Hepatocyte (in vitro differentiated cells): ENCODE results near the gene TLR10. TPM values are rescaled to one million over a fixed set of nuclear protein-coding genes. Genes with fewer than 3 reads are reported as not detected.

Experiments used
- DNase-seq: peaks from one replicate; pipeline ENCODE4 v3.0.0-alpha.2; 2016; ENCODE audit warnings: low spot score
- H2AFZ ChIP-seq: fragments of 200-600 bp; sonication (generic); 2 replicates; pipeline ENCODE4 v1.6.0; 2016; ENCODE audit warnings: antibody characterized with exemption, mild to moderate bottlenecking
- H3K27ac ChIP-seq: fragments of 200-600 bp; sonication (generic); 2 replicates; pipeline ENCODE4 v1.5.1; 2016; ENCODE audit warnings: mild to moderate bottlenecking
- H3K27me3 ChIP-seq: fragments of 200-600 bp; sonication (generic); 2 replicates; pipeline ENCODE4 v1.6.1; 2016
- H3K36me3 ChIP-seq: fragments of 200-600 bp; sonication (generic); replicated peaks from 2 replicates; pipeline ENCODE4 v1.5.1; 2016; ENCODE audit warnings: low read depth; ENCODE audit not compliant: insufficient read depth
- H3K4me1 ChIP-seq: fragments of 200-600 bp; sonication (generic); 2 replicates; pipeline ENCODE4 v1.5.1; 2016; ENCODE audit warnings: mild to moderate bottlenecking, moderate library complexity; ENCODE audit not compliant: insufficient read depth
- H3K4me2 ChIP-seq: fragments of 200-600 bp; sonication (generic); 2 replicates; pipeline ENCODE4 v1.6.0; 2016
- H3K4me3 ChIP-seq: fragments of 200-600 bp; sonication (generic); 2 replicates; pipeline ENCODE4 v1.5.1; 2016; ENCODE audit warnings: mild to moderate bottlenecking
- H3K79me2 ChIP-seq: fragments of 200-600 bp; sonication (generic); 2 replicates; pipeline ENCODE4 v1.6.0; 2017; ENCODE audit warnings: mild to moderate bottlenecking
- H3K9me2 ChIP-seq: fragments of 200-600 bp; sonication (generic); replicated peaks from 2 replicates; pipeline ENCODE4 v1.6.0; 2017; ENCODE audit warnings: mild to moderate bottlenecking; ENCODE audit not compliant: insufficient read depth
- H3K9me3 ChIP-seq: fragments of 200-600 bp; sonication (generic); 2 replicates; pipeline ENCODE4 v1.5.1; 2016; ENCODE audit warnings: low read depth, mild to moderate bottlenecking
- H4K20me1 ChIP-seq: fragments of 200-600 bp; sonication (generic); 2 replicates; pipeline ENCODE4 v1.6.0; 2016; ENCODE audit warnings: mild to moderate bottlenecking; ENCODE audit not compliant: insufficient read depth, poor library complexity, severe bottlenecking
- EZH2 ChIP-seq: fragments of 200-600 bp; sonication (generic); IDR thresholded peaks from 2 replicates; pipeline ENCODE4 v1.6.1; 2016; ENCODE audit warnings: antibody characterized with exemption, mild to moderate bottlenecking, borderline replicate concordance
- EZH2phosphoT487 ChIP-seq: fragments of 200-600 bp; sonication (generic); IDR thresholded peaks from one replicate; pipeline ENCODE4 v1.6.1; 2018; ENCODE audit warnings: antibody characterized with exemption, mild to moderate bottlenecking, low read depth, moderate library complexity; ENCODE audit not compliant: unreplicated experiment, severe bottlenecking
- WGBS: methylation state at CpG from one replicate; pipeline ENCODE4 v1.1.6; 2016; ENCODE audit warnings: low lambda C conversion rate; ENCODE audit errors: missing lambda C conversion rate; 5-methylcytosine and 5-hydroxymethylcytosine counted together
- polyA plus RNA-seq: library from polyadenylated mRNA; unstranded; fragments of >200 nt; fragmentation: Nextera tagmentation; extraction: Ambion mirVana; gene quantifications from 2 replicates; pipeline ENCODE4 v1.2.1, GENCODE V29; 2016
- small RNA-seq: library from RNA; depleted of rRNA; stranded (forward); fragments of <200 nt; gene quantifications from one replicate; pipeline ENCODE3, GENCODE V24; 2014
- total RNA-seq: library from RNA; depleted of rRNA; stranded (reverse); fragments of >200 nt; gene quantifications from 2 replicates; pipeline ENCODE4 v1.2.3, GENCODE V29; 2014
- TF ChIP-seq, protein P1 (sequence below): fragments of 200-600 bp; sonication (generic); IDR thresholded peaks from 2 replicates; pipeline ENCODE4 v1.5.1; 2016; ENCODE audit warnings: antibody characterized with exemption, mild to moderate bottlenecking; ENCODE audit not compliant: poor library complexity

The TLR10 gene
- total and polyA plus RNA-seq, 2 experiments from 2014 or later = not detected

DNA sequence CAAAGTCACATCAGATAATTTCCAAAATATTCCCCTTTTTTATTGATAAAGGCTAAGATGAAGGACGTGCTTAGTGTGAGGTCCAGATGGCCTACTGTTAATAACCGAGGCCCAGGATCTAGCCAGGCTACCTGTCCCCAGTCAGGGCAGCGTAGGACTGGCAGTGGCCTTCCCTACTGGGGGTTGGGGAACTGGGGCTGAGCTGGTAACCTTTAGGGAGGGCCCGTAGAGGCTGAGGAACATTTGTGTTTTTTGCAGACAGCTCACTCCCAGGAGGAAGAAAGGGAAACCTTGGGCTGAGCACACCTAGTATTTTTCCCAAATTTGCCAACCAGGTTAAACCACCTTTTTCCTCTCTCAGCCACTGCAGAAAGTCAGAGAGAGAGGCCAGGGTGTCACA is 59.7 kb downstream of the TLR10 start:
- Histone ChIP-seq H2AFZ (no peak overlapping the region), H4K20me1 (no peaks in the 10 kb centered on the region), H3K9me2 (no peaks in the 10 kb centered on the region), H3K4me3 (no peak overlapping the region), H3K27ac (no peak overlapping the region), H3K9me3 (no peaks in the 10 kb centered on the region), H3K27me3 (no peaks in the 10 kb centered on the region), H3K4me2 (no peak overlapping the region), H3K36me3 (no peaks in the 10 kb centered on the region), H3K4me1 (no peaks in the 10 kb centered on the region), H3K79me2 (no peaks in the 10 kb centered on the region)
- TF ChIP-seq EZH2phosphoT487 = no peak
- TF ChIP-seq EZH2 = no peak
- TF ChIP-seq, protein P1, sequence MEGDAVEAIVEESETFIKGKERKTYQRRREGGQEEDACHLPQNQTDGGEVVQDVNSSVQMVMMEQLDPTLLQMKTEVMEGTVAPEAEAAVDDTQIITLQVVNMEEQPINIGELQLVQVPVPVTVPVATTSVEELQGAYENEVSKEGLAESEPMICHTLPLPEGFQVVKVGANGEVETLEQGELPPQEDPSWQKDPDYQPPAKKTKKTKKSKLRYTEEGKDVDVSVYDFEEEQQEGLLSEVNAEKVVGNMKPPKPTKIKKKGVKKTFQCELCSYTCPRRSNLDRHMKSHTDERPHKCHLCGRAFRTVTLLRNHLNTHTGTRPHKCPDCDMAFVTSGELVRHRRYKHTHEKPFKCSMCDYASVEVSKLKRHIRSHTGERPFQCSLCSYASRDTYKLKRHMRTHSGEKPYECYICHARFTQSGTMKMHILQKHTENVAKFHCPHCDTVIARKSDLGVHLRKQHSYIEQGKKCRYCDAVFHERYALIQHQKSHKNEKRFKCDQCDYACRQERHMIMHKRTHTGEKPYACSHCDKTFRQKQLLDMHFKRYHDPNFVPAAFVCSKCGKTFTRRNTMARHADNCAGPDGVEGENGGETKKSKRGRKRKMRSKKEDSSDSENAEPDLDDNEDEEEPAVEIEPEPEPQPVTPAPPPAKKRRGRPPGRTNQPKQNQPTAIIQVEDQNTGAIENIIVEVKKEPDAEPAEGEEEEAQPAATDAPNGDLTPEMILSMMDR = no peak
- 79% methylated on average over 4 of the region's 4 CpGs for WGBS
- no peak for DNase-seq

Small RNA genes lying within 50 kb of the gene (small RNA-seq; reads per million reads assigned to genes)
- gene RNA5SP158 = not detected

Other genes starting within 250 kb of the TLR10 start
- 77.3 and 81.1 TPM in 2 replicates for gene KLF3, start 118.8 kb downstream of the TLR10 start, total RNA-seq
- 68.4 and 74.2 TPM in 2 replicates for gene KLF3, start 118.8 kb downstream of the TLR10 start, polyA plus RNA-seq
- 2.7 and 4.2 TPM in 2 replicates for gene TLR1, start 21.8 kb upstream of the TLR10 start, total RNA-seq
- gene TLR1, start 21.8 kb upstream of the TLR10 start, polyA plus RNA-seq = 0.36 and 1.0 TPM in 2 replicates
- gene TLR6, start 73.8 kb upstream of the TLR10 start, total RNA-seq = 1.1 and 2.6 TPM in 2 replicates
- 0.24 and 0.56 TPM in 2 replicates for gene TLR6, start 73.8 kb upstream of the TLR10 start, polyA plus RNA-seq
- 127 and 140 TPM in 2 replicates for gene FAM114A1, start 84.8 kb upstream of the TLR10 start, total RNA-seq
- 110 and 113 TPM in 2 replicates for gene FAM114A1, start 84.8 kb upstream of the TLR10 start, polyA plus RNA-seq
- 1.3 TPM in 1 of 2 replicates, not detected in the other for gene TMEM156, start 249.4 kb upstream of the TLR10 start, total RNA-seq
- gene TMEM156, start 249.4 kb upstream of the TLR10 start, polyA plus RNA-seq = not detected in 2 replicates